ENCODE measurements around the gene STX5. TPM values are rescaled to one million over a fixed set of nuclear protein-coding genes. Genes with fewer than 3 reads are reported as not detected.

The STX5 gene
- total and polyA plus RNA-seq, 9 of the 15 experiments (the other 6 are each of a cell fraction or from before 2014, with no cell fraction given) = 2.8 to 28.6 (median 23.7) TPM

GRCh38 chr11:62791501-62792201, 40.2 kb downstream of the STX5 start, which contains the start of gene TMEM223 (continued):
- peak; percentile 72; the same call in 1 of the 2 replicates for TF ChIP-seq AFF4 (CRISPR knock-in tag; IDR thresholded peaks at IDR 0.05)
- peak; percentile 97 for TF ChIP-seq ARID4B (CRISPR knock-in tag; IDR thresholded peaks at IDR 0.05)
- peak; percentile 66; the same call in 1 of the 2 replicates for TF ChIP-seq RB1 (IDR thresholded peaks at IDR 0.05; ENCODE audit: low read depth)
- peak; percentile 68; the same call in 1 of the 2 replicates for TF ChIP-seq ELF2 (CRISPR knock-in tag; IDR thresholded peaks at IDR 0.05)
- TF ChIP-seq HMBOX1 (IDR thresholded peaks at IDR 0.05) = no peak
- TF ChIP-seq POLR2G (IDR thresholded peaks at IDR 0.05; ENCODE audit: low read depth, low read length) = peak; percentile 95
- TF ChIP-seq NR2C1 (IDR thresholded peaks at IDR 0.05) = no peak
- TF ChIP-seq NR2C1 (tag; IDR thresholded peaks at IDR 0.05) = no peak
- no peak for TF ChIP-seq ATF1 (CRISPR knock-in tag; IDR thresholded peaks at IDR 0.05)
- peak; percentile 64 for TF ChIP-seq ATF1 (tag; IDR thresholded peaks at IDR 0.05)
- TF ChIP-seq SP1 (CRISPR knock-in tag; IDR thresholded peaks at IDR 0.05) = peak; percentile 77
- TF ChIP-seq CREB3 (tag; conservative IDR thresholded peaks at IDR 0.05; ENCODE audit: low read depth) = no peak
- peak; percentile 54 for TF ChIP-seq MYNN (IDR thresholded peaks at IDR 0.05)
- TF ChIP-seq MYNN (CRISPR knock-in tag; IDR thresholded peaks at IDR 0.05) = no peak
- TF ChIP-seq THAP7 (CRISPR knock-in tag; IDR thresholded peaks at IDR 0.05) = peak; percentile 81
- TF ChIP-seq HMGN3 (IDR thresholded peaks at IDR 0.05; ENCODE audit: borderline replicate concordance, extremely low read depth, insufficient read length, low read depth, low read length) = peak; percentile 91
- TF ChIP-seq BRCA1 (IDR thresholded peaks at IDR 0.05) = no peak
- no peak for TF ChIP-seq BRCA1 (CRISPR knock-in tag; IDR thresholded peaks at IDR 0.05)
- no peak for TF ChIP-seq ZNF133 (CRISPR knock-in tag; IDR thresholded peaks at IDR 0.05)

Measured in K562 (cell line).